Measurements from ENCODE around the gene SLC25A29. TPM values are rescaled to one million over a fixed set of nuclear protein-coding genes. Genes with fewer than 3 reads are reported as not detected.

Gene SLC25A29
- total RNA-seq, 4 donors from 2014 or later = 92.2 to 276 (median 173) TPM

GRCh38 chr14:100246809-100247428 is 59.3 kb downstream of the SLC25A29 start:
- Histone ChIP-seq H3K9me3 (no peaks in the 10 kb centered on the region), H3K4me3 (no peak overlapping the region), H3K36me3 (no peaks in the 10 kb centered on the region), H3K4me1 (peaks cover 0 to 89% (median 32%) of the 10 kb centered on the region in 4 donors), H3K27ac (no peak overlapping the region), H3K27me3 (no peaks in the 10 kb centered on the region)
- WGBS, 2 donors = 27 to 30% methylated on average over 3 of the region's 3 CpGs
- no peak for TF ChIP-seq EP300 (IDR thresholded peaks at IDR 0.05)
- TF ChIP-seq CTCF (IDR thresholded peaks at IDR 0.05) = peak; percentile 33 to 60 (median 50)
- DNase-seq (ENCODE audit: low spot score in 2 of 2) = no peak

- Histone ChIP-seq H3K27ac (no peak overlapping the region), H3K4me1 (peaks cover 0 to 68% (median 37%) of the 10 kb centered on the region in 4 donors), H3K4me3 (no peak overlapping the region), H3K27me3 (no peaks in the 10 kb centered on the region), H3K9me3 (no peaks in the 10 kb centered on the region), H3K36me3 (no peaks in the 10 kb centered on the region)
- DNase-seq (ENCODE audit: low spot score in 2 of 2) = no peak
- TF ChIP-seq EP300 (IDR thresholded peaks at IDR 0.05) (no peak), CTCF (IDR thresholded peaks at IDR 0.05) (no peak), POLR2A (IDR thresholded peaks at IDR 0.05) (no peak)
- WGBS, 2 donors = 87 to 89% methylated on average over 3 of the region's 3 CpGs
Measured at GRCh38 chr14:100243020-100243419, 63.2 kb downstream of the SLC25A29 start.

GRCh38 chr14:100241279-100241678 is 65.0 kb downstream of the SLC25A29 start:
- WGBS, 2 donors = 30 to 35% methylated on average over 3 of the region's 3 CpGs
- H3K27me3 ChIP-seq = no peaks in the 10 kb centered on the region
- peak overlapping the region in 3 of 4 donors; percentile 69 to 100 (median 86) for H3K4me3 ChIP-seq
- no peaks in the 10 kb centered on the region for H3K9me3 ChIP-seq
- TF ChIP-seq EP300 (IDR thresholded peaks at IDR 0.05) (no peak), CTCF (IDR thresholded peaks at IDR 0.05) (no peak), POLR2A (IDR thresholded peaks at IDR 0.05) (no peak)
- no peak for DNase-seq (ENCODE audit: low spot score in 2 of 2)
- H3K4me1 ChIP-seq = peaks cover 0 to 67% (median 41%) of the 10 kb centered on the region in 4 donors
- peak overlapping the region; percentile 95 to 100 (median 96) for H3K27ac ChIP-seq
- no peaks in the 10 kb centered on the region for H3K36me3 ChIP-seq

Small RNA genes within 50 kb of the gene (small RNA-seq; reads per million reads assigned to genes)
- gene MIR345 = 7.2 reads per million, percentile 87 among the genes with 10 or more reads in this experiment
- not detected for gene RN7SL523P

Other genes with a start within 250 kb of the SLC25A29 start
- 10 to 100 TPM; 42.6 to 94.6 (median 59.8) TPM for gene EVL, start 241.0 kb downstream of the SLC25A29 start, total RNA-seq
- gene DEGS2, start 146.8 kb downstream of the SLC25A29 start, total RNA-seq = 1 to 10 TPM; 1.3 to 5.1 (median 1.8) TPM
- gene YY1, start 67.3 kb downstream of the SLC25A29 start, total RNA-seq = 10 to 100 TPM; 55.9 to 60.3 (median 58.7) TPM
- gene SLC25A47, start 16.9 kb upstream of the SLC25A29 start, total RNA-seq = 1 to 10 TPM in 1 of 4 donors, not detected in 3; 2.5 TPM
- 10 to 100 TPM; 10.7 to 22.1 (median 15.0) TPM for gene WDR25, start 70.0 kb upstream of the SLC25A29 start, total RNA-seq